Cardiac septum (tissue), 1 donor: ENCODE measurements around the gene SPTBN5. TPM values are rescaled to one million over a fixed set of nuclear protein-coding genes. Genes with fewer than 3 reads are reported as not detected.

Source experiments
- DNase-seq: peaks from one replicate; pipeline ENCODE4 v3.0.0-alpha.2; 2020; ENCODE audit warnings: low spot score
- intact Hi-C: fragments of 100-400 bp; cut with DNase I; formaldehyde crosslinking; loops from one replicate; pipeline ENCODE4 v1.14.0; 2022
- long read RNA-seq: library from polyadenylated mRNA; unstranded; transcript quantifications from one replicate; pipeline ENCODE4 v2.0.0, GENCODE V29; 2021
- total RNA-seq: library from RNA; stranded (reverse); fragmentation: NEBNext Ultra II Directional; extraction: Animal tissue kit (Norgen Biotek cat#: 25700); gene quantifications from one replicate; pipeline ENCODE4 v1.2.1, GENCODE V29; 2021
- donor health status: DM: no; HTN: no; CAD: no.

Gene SPTBN5
- 2.4 TPM for total RNA-seq
- long read RNA-seq, partial matches to known transcripts, result 2 of 5 reads
- long read RNA-seq, other reads (novel, unspliced or antisense), result 3 of 5 reads

GRCh38 chr15:41893422-41894250, at the start of gene SPTBN5:
TSS of gene SPTBN5 (minus strand) at chr15:41894053. CDS start at chr15:41893497, 556 bp downstream.
- no peak for DNase-seq

DNA sequence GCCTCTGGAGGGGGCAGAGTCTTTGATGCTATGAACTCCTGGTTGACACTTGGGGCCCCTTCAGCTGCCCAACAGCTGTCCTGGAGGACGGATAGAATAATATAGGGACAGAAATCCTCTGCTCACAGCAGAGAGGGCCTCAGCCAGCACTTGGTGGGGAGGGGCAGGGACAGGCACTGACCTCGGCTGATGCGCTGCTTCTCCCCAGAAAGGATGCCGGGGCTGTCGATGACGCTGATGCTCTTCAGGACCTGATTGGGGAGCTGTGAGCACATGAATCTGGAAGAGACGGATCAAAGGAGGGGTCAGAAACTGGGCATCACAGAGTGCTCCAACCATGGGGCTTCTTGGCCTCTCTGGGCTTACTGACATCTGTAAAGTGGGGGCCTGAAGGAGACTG, 49.0 kb upstream of the SPTBN5 start:
- intact Hi-C loops, result no loop called here
- peak; percentile 63 for DNase-seq

More at GRCh38 chr15:41893422-41894250, at the start of gene SPTBN5:
- intact Hi-C loops, result loop anchor here (2.0 to 10.0 kb wide), 3 partner anchors 66 to 161 kb away; partner anchors contain the start of genes JMJD7 and MAPKBP1

DNA sequence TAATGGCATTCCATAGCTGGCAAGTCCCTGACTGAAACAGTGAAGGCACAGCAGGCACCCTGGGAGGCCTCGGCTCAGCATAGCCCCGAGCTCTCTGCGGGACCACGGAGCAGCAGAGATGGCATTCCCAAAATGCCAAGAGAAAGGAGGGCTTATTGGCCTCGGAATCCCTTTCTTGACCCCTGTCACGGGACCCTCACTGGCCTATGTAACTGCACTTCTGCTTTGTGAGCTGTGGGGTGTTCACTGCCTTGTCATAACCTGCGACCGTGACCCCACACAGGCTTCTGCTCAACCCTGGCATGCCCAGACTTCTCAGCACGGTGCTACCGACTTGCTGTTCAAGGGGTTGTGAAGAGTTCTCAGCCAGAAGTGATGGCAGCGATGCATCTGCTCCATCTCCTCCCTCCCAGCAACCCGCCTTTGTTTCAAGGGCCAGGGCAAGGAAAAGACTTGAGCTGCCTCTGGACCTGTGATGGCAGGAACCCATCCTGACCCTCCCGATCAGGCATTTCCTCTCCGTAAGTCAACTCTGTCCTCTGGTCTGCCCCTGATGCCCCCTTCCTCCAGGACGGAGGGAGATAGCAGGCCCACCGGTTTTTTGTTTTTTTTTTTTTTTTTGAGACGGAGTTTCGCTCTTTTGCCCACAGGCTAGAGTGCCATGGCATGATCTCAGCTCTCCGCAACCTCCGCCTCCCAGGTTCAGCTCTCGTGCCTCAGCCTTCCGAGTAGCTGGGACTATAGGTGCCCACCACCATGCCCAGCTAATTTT, 48.0 kb upstream of the SPTBN5 start:
- intact Hi-C loops, result no loop called here
- DNase-seq, result peak; percentile 69

DNA sequence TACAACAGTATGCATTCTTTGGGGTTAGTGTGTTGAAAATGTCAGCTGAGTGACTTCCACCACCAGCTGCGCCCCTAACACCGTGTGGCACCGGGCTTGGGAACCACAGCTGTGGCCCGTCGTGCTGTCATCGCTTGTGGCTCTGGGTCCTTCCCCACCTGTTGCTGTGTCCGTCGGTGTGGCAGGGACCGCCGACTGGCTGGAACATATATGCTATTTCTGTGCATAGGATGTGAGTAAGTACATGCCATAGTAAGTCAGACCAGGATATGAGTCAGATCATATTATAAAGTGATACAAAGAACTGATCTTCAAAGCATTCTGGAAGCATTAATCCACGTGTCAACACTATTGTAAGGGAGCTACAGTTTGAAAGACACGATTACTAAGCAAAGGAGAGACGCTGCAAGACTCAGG, 46.6 kb upstream of the SPTBN5 start:
- DNase-seq, result peak; percentile 61
- intact Hi-C loops, result no loop called here

- intact Hi-C loops, result no loop called here
- peak; percentile 53 for DNase-seq
These were observed 46.1 kb upstream of the SPTBN5 start for GRCh38 chr15:41939986-41940385.

DNA sequence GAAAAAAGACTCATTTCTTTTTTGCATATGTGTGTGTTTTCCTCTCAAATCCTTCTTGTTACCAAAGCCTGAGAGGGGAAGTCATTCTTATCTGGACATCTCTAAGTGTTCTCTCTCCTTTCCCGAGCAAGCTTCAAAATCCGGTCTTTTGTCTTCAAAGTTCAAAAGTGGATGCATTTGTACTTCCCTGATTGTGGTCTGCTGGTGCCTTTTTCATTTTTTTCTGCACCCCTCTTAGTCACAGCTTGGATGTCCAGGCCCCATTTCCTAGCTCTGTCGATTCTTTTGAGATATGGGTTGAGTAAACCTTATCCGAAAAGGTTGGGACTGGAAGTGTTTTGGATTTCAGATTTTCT, 43.7 kb upstream of the SPTBN5 start:
- intact Hi-C loops, result no loop called here
- no peak for DNase-seq

- DNase-seq, result no peak
- intact Hi-C loops, result no loop called here
These were observed 43.1 kb upstream of the SPTBN5 start for GRCh38 chr15:41936649-41937567.

DNA sequence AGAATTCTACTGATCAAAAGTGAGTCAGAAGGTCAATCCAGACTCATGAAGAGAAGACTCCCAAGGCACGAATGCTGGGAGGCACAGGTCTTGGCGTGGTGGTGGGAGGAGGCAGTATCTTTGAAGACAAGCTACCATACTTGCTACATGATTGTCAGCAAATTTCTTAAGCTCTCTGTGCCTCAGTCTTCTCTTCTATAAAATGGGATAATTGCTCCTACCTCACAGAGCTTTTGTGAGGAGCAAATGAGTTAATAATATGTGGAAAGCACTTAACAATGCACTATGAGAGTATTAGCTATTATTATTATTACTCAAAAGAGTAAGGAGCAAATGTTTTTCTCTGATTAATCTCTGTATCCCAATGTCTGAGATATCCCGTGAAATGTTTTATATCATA, 42.3 kb upstream of the SPTBN5 start:
- intact Hi-C loops, result no loop called here
- DNase-seq, result no peak

DNA sequence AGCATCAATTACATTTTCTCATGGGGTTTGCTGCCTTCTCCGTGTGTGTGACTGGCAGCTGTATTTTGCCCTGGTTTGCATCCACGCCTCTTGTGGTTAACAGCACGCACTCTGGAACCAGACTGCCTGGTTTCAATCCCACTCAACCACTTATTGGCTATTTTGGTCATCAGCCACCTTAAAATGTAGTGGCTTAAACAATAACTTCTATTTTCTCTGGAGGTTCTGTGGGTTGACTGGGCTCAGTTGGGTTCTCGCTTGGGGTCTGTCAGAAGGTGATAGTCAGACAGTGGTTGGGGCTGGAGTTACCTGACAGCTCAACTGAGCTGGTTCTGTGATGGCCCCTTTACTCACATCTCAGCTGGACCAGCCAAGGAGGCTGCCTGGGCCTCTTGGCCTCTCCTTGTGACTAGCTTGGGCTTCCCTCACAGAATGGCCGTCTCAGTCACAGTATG, 41.7 kb upstream of the SPTBN5 start:
- no peak for DNase-seq
- intact Hi-C loops, result no loop called here

- intact Hi-C loops, result no loop called here
- no peak for DNase-seq
These were observed 41.0 kb upstream of the SPTBN5 start for GRCh38 chr15:41934843-41935242.

- DNase-seq, result peak; percentile 77
- intact Hi-C loops, result no loop called here
These were observed 39.9 kb upstream of the SPTBN5 start for GRCh38 chr15:41933771-41934170.

DNA sequence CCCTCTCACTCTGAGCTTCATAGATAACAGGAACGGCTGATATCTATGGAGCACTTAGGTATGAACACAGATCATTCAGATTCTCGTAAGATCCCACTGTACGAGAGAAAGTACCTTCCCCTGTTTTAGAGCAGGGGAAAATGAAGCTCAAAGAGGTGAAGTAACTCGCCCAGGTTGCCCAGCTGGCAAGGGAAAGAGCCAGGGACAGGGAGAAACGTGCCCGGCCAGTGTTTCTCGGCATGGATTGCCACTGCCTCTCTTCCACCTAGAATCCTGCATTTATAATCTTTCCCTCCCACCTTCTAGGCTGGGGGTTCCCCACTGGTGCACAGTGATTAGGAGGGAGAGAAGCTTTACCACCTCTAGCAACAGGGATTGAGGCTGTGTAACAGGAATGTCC, 39.5 kb upstream of the SPTBN5 start:
- intact Hi-C loops, result no loop called here
- peak; percentile 56 for DNase-seq

DNA sequence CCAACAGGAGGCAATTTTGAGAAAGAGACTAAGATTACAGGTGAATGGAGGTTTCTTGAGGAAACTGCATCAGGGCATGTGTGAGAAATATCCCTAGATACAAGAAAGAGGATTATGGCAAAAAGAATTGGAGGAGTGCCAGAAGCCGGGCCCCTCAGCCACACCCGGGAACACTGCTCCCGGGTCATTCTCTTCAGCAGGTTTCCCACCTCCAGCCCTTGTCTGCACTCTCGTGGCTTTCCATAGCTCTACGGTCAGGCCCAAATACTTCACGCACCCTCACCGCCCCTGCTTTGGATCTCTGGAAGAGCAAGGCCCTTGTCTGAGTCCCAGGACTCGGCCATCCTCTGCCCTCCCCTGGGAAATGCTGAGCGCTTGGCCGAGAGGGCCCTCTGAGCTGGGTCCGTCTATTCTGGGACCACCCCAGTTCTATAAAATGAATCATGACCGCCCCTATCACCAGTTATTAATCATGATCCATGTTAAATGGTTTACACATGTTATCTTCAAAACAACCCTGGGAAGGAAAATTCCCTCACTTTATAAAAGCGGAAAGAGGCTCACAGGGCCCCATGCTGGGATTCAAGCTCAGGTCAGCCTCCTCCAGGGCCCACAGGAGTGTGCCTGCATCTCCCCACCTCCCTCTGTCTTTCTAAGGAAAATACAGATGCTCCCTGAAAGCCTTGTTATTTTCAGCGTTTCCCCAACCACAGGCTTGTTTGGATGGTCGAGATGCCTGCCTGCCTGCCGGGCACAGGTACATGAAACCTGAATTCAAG, 38.8 kb upstream of the SPTBN5 start:
- DNase-seq, result peak; percentile 54
- intact Hi-C loops, result no loop called here

DNA sequence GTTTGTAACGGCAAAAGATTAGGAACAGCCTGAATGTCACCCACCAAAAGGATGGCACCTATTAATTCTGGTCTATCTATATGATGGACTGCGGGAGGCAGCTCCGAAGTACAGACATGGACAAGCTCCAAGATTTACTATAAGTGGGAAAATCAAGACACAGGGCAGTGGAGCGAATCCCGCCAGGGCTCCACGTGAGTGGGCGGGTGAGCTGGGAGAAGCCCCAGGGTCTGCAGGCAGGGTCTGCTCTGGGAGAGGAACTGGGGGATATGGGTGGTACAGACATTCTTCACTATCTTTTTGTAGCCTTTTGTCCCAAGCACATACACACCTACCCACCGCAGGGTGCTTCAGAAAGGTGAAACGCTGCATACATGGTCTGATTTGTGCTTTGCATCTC, 38.2 kb upstream of the SPTBN5 start:
- peak; percentile 36 for DNase-seq
- intact Hi-C loops, result no loop called here

- intact Hi-C loops, result no loop called here
- DNase-seq, result no peak
These were observed 37.0 kb upstream of the SPTBN5 start for GRCh38 chr15:41930867-41931222.

DNA sequence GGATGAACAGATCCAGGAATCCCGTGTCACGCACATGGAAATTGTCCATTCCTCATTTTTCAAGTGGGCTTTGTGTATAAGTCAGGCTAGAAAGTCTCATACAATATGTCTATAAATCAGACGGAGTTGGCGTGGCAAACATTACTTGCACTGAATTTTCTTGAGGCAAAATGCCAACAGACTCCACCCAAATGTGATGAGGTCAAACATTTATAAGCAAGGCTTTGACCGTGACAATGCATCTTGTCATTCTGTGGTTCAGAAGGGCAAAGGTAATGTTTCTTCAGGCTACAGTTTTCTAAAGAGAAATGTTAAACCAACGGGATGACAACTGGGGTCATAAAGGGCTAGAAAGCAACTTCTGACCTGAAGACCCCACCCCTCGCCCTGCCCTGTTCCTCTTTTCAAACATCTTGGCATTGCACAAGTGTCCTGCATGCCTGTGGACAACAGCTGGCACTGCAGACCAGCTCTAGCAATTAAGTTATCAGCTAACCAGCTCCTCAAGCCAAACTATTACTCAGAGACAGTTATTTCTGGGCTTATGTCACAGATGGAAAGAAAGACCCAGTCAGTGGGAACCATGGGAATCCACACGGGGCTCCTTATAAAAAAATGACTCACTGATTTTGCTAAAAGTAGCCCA, 36.5 kb upstream of the SPTBN5 start:
- intact Hi-C loops, result no loop called here
- peak; percentile 74 for DNase-seq

- intact Hi-C loops, result no loop called here
- peak; percentile 87 for DNase-seq
These were observed 35.1 kb upstream of the SPTBN5 start for GRCh38 chr15:41928637-41929620.
